ENCODE measurements around the gene FICD.

The FICD gene

DNA sequence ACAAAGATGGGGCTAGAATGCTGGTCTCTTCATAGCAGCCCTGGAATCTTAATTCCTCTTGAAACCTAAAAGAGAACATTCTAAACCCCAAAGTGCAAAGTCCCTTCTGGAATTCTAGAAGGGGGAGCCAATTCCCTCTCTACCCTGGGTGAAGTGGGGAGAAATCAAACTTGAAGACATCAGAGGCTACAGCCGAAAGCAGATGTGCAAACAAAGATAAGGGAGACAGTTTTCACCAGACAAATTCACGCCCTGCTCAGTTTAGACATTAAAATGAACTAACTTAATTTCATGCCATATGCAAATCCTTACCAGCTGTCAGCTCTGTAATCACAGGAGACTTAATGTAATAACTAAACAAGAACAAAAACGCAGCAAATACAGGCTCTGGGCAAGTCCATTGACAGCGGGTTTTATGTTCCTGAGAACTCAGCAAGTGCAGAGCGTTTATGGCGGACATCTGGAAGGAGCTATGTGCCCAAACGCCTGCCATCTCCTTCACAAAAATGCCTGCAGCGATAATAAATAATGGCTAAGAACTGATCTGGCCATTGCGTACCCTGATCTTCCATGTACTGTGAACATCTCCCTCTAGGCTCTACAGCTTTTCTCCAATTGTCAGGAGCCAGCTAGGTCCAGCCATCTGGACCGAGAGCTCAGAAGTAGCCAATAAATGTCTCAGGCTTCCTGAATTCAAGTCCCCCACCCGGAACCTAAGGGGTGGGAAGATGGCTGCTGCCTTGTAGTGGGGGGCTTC, 19.1 kb upstream of the FICD start:
- TF ChIP-seq CTCF (IDR thresholded peaks at IDR 0.05; ENCODE audit: control extremely low read depth, extremely low read depth, low read depth, missing control alignments) = no peak
- CTCF ChIA-PET = interaction anchor here (0.7 to 1.9 kb wide), 7 partner anchors 10 to 505 kb away, joined by 3 to 8 read pairs (median 4); partner anchors contain the start of gene FICD

GRCh38 chr12:108498136-108498535, 16.9 kb upstream of the FICD start:
- ChIA-PET POLR2A (no interaction called here), CTCF (interaction anchor here (0.9 to 1.9 kb wide), 5 partner anchors 10 to 505 kb away, joined by 3 to 8 read pairs (median 3); no protein-coding TSS in a partner anchor)
- TF ChIP-seq CTCF (IDR thresholded peaks at IDR 0.05; ENCODE audit: control extremely low read depth, extremely low read depth, low read depth, missing control alignments) = no peak
- DNase-seq (ENCODE audit: extremely low spot score) = no peak

More for the DNA sequence above, 19.1 kb upstream of the FICD start:
- POLR2A ChIA-PET = no interaction called here
- DNase-seq (ENCODE audit: extremely low spot score) = no peak

DNA sequence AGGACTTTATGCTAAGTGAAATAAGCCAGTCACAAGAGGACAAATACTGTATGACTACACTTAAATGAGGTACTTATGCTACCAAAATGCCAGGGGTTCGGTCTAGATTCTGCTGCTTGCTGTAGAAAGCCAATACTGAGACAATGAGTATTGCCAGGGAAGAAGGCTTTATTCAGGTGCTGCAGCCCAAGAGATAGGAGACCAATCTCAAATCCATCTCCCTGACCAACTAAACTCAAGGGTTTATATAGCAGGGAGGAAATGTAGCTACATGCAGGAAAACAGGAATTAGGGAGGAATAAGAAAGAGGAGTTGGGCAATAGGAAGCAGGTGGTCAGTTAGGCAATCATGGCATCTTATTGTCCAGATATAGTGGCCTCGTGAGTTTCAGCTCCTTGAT, 12.2 kb upstream of the FICD start:
- TF ChIP-seq CTCF (IDR thresholded peaks at IDR 0.05; ENCODE audit: control extremely low read depth, extremely low read depth, low read depth, missing control alignments) = no peak
- no peak for DNase-seq (ENCODE audit: extremely low spot score)
- ChIA-PET CTCF (no interaction called here), POLR2A (no interaction called here)

DNA sequence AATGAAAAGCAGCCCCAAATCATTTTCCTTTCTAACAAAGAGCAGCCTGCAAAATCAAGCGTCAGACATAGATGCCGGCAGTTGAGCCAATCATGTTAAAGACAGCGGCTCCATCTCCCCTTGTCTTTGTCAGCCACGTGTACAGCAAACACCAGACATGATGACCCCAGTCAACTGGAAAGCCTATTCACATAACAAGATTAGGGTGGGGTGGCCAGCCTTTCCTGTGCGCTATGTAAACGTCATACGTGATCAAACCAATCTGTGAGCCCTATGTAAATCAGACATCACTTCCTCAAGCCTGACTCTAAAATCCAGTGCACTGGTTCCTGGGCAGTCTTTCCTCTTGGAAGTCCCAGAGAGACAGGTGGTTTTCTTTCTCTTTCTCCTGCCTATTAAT, 9.9 kb upstream of the FICD start:
- ChIA-PET CTCF (no interaction called here), POLR2A (no interaction called here)
- no peak for DNase-seq (ENCODE audit: extremely low spot score)
- no peak for TF ChIP-seq CTCF (IDR thresholded peaks at IDR 0.05; ENCODE audit: control extremely low read depth, extremely low read depth, low read depth, missing control alignments)

DNA sequence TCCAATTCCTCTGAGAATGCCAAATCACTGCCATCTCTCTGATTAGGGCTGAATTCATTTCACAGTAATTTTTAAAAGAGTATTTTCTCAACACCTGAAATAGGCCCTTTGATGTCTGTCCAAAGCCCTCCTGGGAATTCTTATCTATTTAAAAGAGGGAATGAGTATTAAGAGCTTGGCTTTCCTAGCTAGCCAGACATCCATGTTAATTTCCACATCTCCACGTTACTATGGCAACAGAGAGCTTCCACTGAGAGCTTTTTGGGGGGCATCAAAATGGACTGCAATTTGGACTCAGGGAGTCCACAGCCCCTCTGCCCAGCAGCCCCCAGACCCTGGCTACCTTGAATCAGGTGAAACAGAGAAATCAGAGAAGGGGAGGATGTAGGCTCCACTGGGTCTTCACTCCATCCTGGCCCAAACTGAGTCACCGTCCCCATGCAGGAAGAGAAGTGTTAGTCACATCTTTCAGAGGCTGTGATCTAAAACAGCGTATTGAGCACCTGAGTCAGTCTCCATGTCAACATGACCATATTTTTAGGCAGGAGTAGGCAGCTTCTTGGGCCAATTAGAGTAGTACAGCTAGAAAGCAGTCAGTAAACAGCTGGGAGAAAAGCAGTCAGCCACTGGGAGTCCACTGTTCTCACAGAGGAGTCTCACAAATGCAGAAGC, 7.0 kb upstream of the FICD start:
- CTCF ChIA-PET = interaction anchor here (0.9 to 2.5 kb wide), 3 partner anchors 11 to 604 kb away, joined by 3 to 8 read pairs (median 4); no protein-coding TSS in a partner anchor
- POLR2A ChIA-PET = no interaction called here
- DNase-seq (ENCODE audit: extremely low spot score) = no peak
- no peak for TF ChIP-seq CTCF (IDR thresholded peaks at IDR 0.05; ENCODE audit: control extremely low read depth, extremely low read depth, low read depth, missing control alignments)

- CTCF ChIA-PET = no interaction called here
- POLR2A ChIA-PET = no interaction called here
- DNase-seq (ENCODE audit: extremely low spot score) = no peak
- no peak for TF ChIP-seq CTCF (IDR thresholded peaks at IDR 0.05; ENCODE audit: control extremely low read depth, extremely low read depth, low read depth, missing control alignments)
These were observed 5.3 kb upstream of the FICD start for GRCh38 chr12:108509806-108510205.
